PFSK-1 (cell line): ENCODE data around the gene RNF5.

Experiments
- POLR2AphosphoS5 ChIP-seq: IDR thresholded peaks from 2 replicates; pipeline ENCODE4 v1.6.1; 2012; ENCODE audit warnings: low read depth, mild to moderate bottlenecking, control low read depth, low read length, moderate library complexity
- REST ChIP-seq, 2 experiments: IDR thresholded peaks; 2 replicates each; pipeline versions ENCODE4 v1.6.1 to v1.8.0; 2011 to 2012; ENCODE audit warnings: low read depth in 2 of 2, low read length in 2 of 2, control low read depth in 1 of 2, inconsistent platforms in 1 of 2, mild to moderate bottlenecking in 1 of 2, moderate library complexity in 1 of 2; ENCODE audit not compliant: insufficient read depth in 1 of 2
- SIN3A ChIP-seq: IDR thresholded peaks from 2 replicates; pipeline ENCODE4 v1.6.1; 2012; ENCODE audit warnings: mild to moderate bottlenecking, low read length, moderate library complexity, borderline replicate concordance; ENCODE audit not compliant: insufficient read depth

- no peak for TF ChIP-seq POLR2AphosphoS5
- no peak for TF ChIP-seq SIN3A
- no peak for TF ChIP-seq REST (IDR thresholded peaks at IDR 0.05; ENCODE audit: insufficient read depth in 1 of 2, low read depth in 2 of 2, low read length in 2 of 2)
These were observed 13.9 kb upstream of the RNF5 start, which contains the start of gene EGFL8 for GRCh38 chr6:32164295-32164694.
